ENCODE results near the gene COL13A1. TPM values are rescaled to one million over a fixed set of nuclear protein-coding genes. Genes with fewer than 3 reads are reported as not detected.

Gene COL13A1
- total RNA-seq, 4 donors from 2014 or later, result 1.2 to 4.2 (median 2.6) TPM

- DNase-seq (ENCODE audit: extremely low spot score), result no peak
- intact Hi-C loops (cut with DNase I), result no loop called here
- Histone ChIP-seq H3K4me3 (no peak overlapping the region), H3K9me3 (no peaks in the 10 kb centered on the region), H3K27me3 (peaks cover 0 to 6% (median 0%) of the 10 kb centered on the region in 4 donors), H3K36me3 (no peaks in the 10 kb centered on the region), H3K4me1 (peaks cover 0 to 11% (median 2%) of the 10 kb centered on the region in 4 donors), H3K27ac (replicated peaks in 1 of 4) (no peak overlapping the region)
- 63% methylated on average over 7 of the region's 10 CpGs for WGBS
- TF ChIP-seq, protein P1, sequence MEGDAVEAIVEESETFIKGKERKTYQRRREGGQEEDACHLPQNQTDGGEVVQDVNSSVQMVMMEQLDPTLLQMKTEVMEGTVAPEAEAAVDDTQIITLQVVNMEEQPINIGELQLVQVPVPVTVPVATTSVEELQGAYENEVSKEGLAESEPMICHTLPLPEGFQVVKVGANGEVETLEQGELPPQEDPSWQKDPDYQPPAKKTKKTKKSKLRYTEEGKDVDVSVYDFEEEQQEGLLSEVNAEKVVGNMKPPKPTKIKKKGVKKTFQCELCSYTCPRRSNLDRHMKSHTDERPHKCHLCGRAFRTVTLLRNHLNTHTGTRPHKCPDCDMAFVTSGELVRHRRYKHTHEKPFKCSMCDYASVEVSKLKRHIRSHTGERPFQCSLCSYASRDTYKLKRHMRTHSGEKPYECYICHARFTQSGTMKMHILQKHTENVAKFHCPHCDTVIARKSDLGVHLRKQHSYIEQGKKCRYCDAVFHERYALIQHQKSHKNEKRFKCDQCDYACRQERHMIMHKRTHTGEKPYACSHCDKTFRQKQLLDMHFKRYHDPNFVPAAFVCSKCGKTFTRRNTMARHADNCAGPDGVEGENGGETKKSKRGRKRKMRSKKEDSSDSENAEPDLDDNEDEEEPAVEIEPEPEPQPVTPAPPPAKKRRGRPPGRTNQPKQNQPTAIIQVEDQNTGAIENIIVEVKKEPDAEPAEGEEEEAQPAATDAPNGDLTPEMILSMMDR (IDR thresholded peaks at IDR 0.05), result no peak
- TF ChIP-seq EP300 (IDR thresholded peaks at IDR 0.05), result no peak
- TF ChIP-seq POLR2AphosphoS5 (IDR thresholded peaks at IDR 0.05), result no peak
- TF ChIP-seq POLR2A (IDR thresholded peaks at IDR 0.05; ENCODE audit: low read depth), result no peak
Observed at GRCh38 chr10:69757553-69758309, 44.0 kb upstream of the COL13A1 start.

- H3K9me3 ChIP-seq, result no peaks in the 10 kb centered on the region
- no peak overlapping the region for H3K4me3 ChIP-seq
- 90% methylated on average over 1 of the region's 1 CpG for WGBS
- DNase-seq (ENCODE audit: extremely low spot score), result no peak
- no peak overlapping the region for H3K27ac ChIP-seq (replicated peaks in 1 of 4)
- H3K27me3 ChIP-seq, result peaks cover 0 to 6% (median 0%) of the 10 kb centered on the region in 4 donors
- intact Hi-C loops (cut with DNase I), result no loop called here
- peaks cover 0 to 11% (median 2%) of the 10 kb centered on the region in 4 donors for H3K4me1 ChIP-seq
- TF ChIP-seq, protein P1 (IDR thresholded peaks at IDR 0.05), result no peak
- no peak for TF ChIP-seq POLR2AphosphoS5 (IDR thresholded peaks at IDR 0.05)
- no peak for TF ChIP-seq POLR2A (IDR thresholded peaks at IDR 0.05; ENCODE audit: low read depth)
- TF ChIP-seq EP300 (IDR thresholded peaks at IDR 0.05), result no peak
- H3K36me3 ChIP-seq, result no peaks in the 10 kb centered on the region
Observed at GRCh38 chr10:69758310-69758728, 43.4 kb upstream of the COL13A1 start.

DNA sequence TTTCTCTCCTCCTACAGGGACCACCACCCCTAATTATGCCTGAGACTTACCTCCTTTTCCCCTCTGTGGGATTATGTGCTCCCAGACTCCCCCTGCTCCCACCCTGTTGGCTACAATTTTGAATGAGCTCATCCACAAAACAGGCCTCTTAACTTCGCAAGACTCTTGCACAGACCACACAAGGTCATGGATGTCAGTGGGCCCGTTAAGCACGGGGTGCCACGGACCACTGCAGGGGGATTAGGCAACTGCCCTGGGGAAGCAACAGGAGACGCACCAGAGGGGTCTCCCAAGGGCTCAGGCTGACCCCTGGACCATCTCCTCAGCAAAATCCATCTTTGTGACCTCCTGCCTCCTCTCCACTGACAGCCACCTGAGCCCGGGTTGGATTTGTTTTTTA, 42.1 kb upstream of the COL13A1 start:
- Histone ChIP-seq H3K4me3 (no peak overlapping the region), H3K9me3 (no peaks in the 10 kb centered on the region), H3K27ac (replicated peaks in 1 of 4) (no peak overlapping the region), H3K4me1 (peaks cover 0 to 11% (median 2%) of the 10 kb centered on the region in 4 donors), H3K36me3 (no peaks in the 10 kb centered on the region), H3K27me3 (peaks cover 0 to 11% (median 0%) of the 10 kb centered on the region in 4 donors)
- no peak for DNase-seq (ENCODE audit: extremely low spot score)
- TF ChIP-seq POLR2AphosphoS5 (IDR thresholded peaks at IDR 0.05) (no peak), EP300 (IDR thresholded peaks at IDR 0.05) (no peak), POLR2A (IDR thresholded peaks at IDR 0.05; ENCODE audit: low read depth) (no peak)
- TF ChIP-seq, protein P1 (IDR thresholded peaks at IDR 0.05), result no peak
- intact Hi-C loops (cut with DNase I), result no loop called here
- 75% methylated on average over 5 of the region's 6 CpGs for WGBS

GRCh38 chr10:69760072-69760471, 41.6 kb upstream of the COL13A1 start:
- Histone ChIP-seq H3K27me3 (peaks cover 0 to 11% (median 0%) of the 10 kb centered on the region in 4 donors), H3K4me3 (no peak overlapping the region), H3K9me3 (no peaks in the 10 kb centered on the region), H3K27ac (replicated peaks in 1 of 4) (no peak overlapping the region), H3K36me3 (no peaks in the 10 kb centered on the region), H3K4me1 (peaks cover 0 to 11% (median 2%) of the 10 kb centered on the region in 4 donors)
- 77% methylated on average over 5 of the region's 5 CpGs for WGBS
- TF ChIP-seq POLR2AphosphoS5 (IDR thresholded peaks at IDR 0.05) (no peak), EP300 (IDR thresholded peaks at IDR 0.05) (no peak), POLR2A (IDR thresholded peaks at IDR 0.05; ENCODE audit: low read depth) (no peak)
- TF ChIP-seq, protein P1 (IDR thresholded peaks at IDR 0.05), result no peak
- intact Hi-C loops (cut with DNase I), result no loop called here
- no peak for DNase-seq (ENCODE audit: extremely low spot score)
